T-cell (primary cell): Measurements from ENCODE around the gene CCDC92B. TPM values are rescaled to one million over a fixed set of nuclear protein-coding genes. Genes with fewer than 3 reads are reported as not detected.
A peak's percentile ranks its signal among the peaks of the same experiment; 100 is the strongest.
"Not testable (repeated sequence)": the region's sequence is repeated elsewhere in the genome, so short reads cannot be mapped to it uniquely, and the experiment has no call there.

Source experiments
- ATAC-seq, 4 experiments: fragments of 200-7000 bp in 3 of 4; fragments of 150-1000 bp in 1 of 4; cut with Tn5 transposase; replicated peaks in 1 of 4; 1 replicate in 3 of 4; 2 replicates in 1 of 4; pipeline ENCODE4 v1.10.0; 2021; ENCODE audit warnings: moderate library complexity in 3 of 4, mild to moderate bottlenecking in 2 of 4, moderate number of reproducible peaks in 1 of 4
- CTCF ChIA-PET, 2 donors: fragments of 300-600 bp; sonication (Branson Sonifier 250); formaldehyde crosslinking; loops; one replicate each; lab custom pipeline; 2022; ENCODE audit warnings: antibody characterized with exemption in 2 of 2; lab: Charles Lee
- POLR2A ChIA-PET, 2 donors: fragments of 300-600 bp; sonication (Branson Sonifier 250); formaldehyde crosslinking; loops; one replicate each; lab custom pipeline; 2022; ENCODE audit warnings: antibody characterized with exemption in 2 of 2; lab: Charles Lee
- DNase-seq, 35 experiments: peaks; one replicate each; pipeline versions ENCODE4 v3.0.0 to v3.0.0-alpha.2; 2013 to 2023
- H3K27ac ChIP-seq: one replicate; pipeline ENCODE4 v1.5.1; 2013; ENCODE audit warnings: low read length
- H3K27me3 ChIP-seq, 2 experiments: replicated peaks in 1 of 2; 1 replicate in 1 of 2; 2 replicates in 1 of 2; pipeline versions ENCODE4 v1.6.1 to v1.7.0; 2013; ENCODE audit warnings: low read length in 1 of 2, mixed read lengths in 1 of 2; ENCODE audit not compliant: control insufficient read depth in 2 of 2, insufficient read depth in 2 of 2; ENCODE audit errors: extremely low read depth in 1 of 2
- H3K36me3 ChIP-seq, 2 donors: 1 replicate in 1 of 2; 2 replicates in 1 of 2; pipeline versions ENCODE4 v1.6.1 to v1.7.0; 2013; ENCODE audit warnings: low read length in 1 of 2; ENCODE audit not compliant: control insufficient read depth in 2 of 2, insufficient read depth in 1 of 2; ENCODE audit errors: extremely low read depth in 1 of 2
- H3K4me1 ChIP-seq, 2 experiments: 1 replicate in 1 of 2; 2 replicates in 1 of 2; pipeline versions ENCODE4 v1.6.1 to v1.7.0; 2013; ENCODE audit warnings: low read length in 2 of 2, mixed read lengths in 1 of 2; ENCODE audit not compliant: insufficient read depth in 2 of 2, control insufficient read depth in 1 of 2; ENCODE audit errors: extremely low read depth in 1 of 2
- H3K4me3 ChIP-seq, 2 donors: 1 replicate in 1 of 2; 2 replicates in 1 of 2; pipeline versions ENCODE4 v1.5.1 to v1.7.0; 2013; ENCODE audit warnings: mild to moderate bottlenecking in 2 of 2, low read length in 1 of 2, moderate library complexity in 1 of 2; ENCODE audit not compliant: control insufficient read depth in 1 of 2; ENCODE audit errors: extremely low read depth in 1 of 2
- H3K9me3 ChIP-seq: 2 replicates; pipeline ENCODE4 v1.7.0; 2013
- H3K27ac Mint-ChIP-seq, 2 donors: one replicate each; pipeline ENCODE4 v1.8.0; 2020 to 2021; ENCODE audit warnings: mild to moderate bottlenecking in 2 of 2, mixed read lengths in 2 of 2
- H3K27me3 Mint-ChIP-seq, 2 donors: one replicate each; pipeline ENCODE4 v1.8.0; 2021 to 2022; ENCODE audit warnings: mixed read lengths in 2 of 2
- H3K36me3 Mint-ChIP-seq: one replicate; pipeline ENCODE4 v1.8.0; 2021; ENCODE audit warnings: mixed read lengths
- H3K4me1 Mint-ChIP-seq, 3 donors: one replicate each; pipeline ENCODE4 v1.8.0; 2020 to 2022; ENCODE audit warnings: mixed read lengths in 3 of 3, mild to moderate bottlenecking in 1 of 3
- H3K4me3 Mint-ChIP-seq, 3 donors: one replicate each; pipeline ENCODE4 v1.8.0; 2020 to 2022; ENCODE audit warnings: mild to moderate bottlenecking in 3 of 3, mixed read lengths in 3 of 3, moderate library complexity in 3 of 3
- H3K9me3 Mint-ChIP-seq, 3 donors: one replicate each; pipeline ENCODE4 v1.8.0; 2020 to 2022; ENCODE audit warnings: mixed read lengths in 3 of 3
- WGBS: methylation state at CpG from one replicate; pipeline ENCODE4 v1.1.5; 2013; ENCODE audit warnings: missing lambda C conversion rate; ENCODE audit not compliant: insufficient coverage; 5-methylcytosine and 5-hydroxymethylcytosine counted together
- total RNA-seq, 35 experiments: library from RNA in 6 of 35; stranded (reverse) in 6 of 35; fragments of 120-200 nt in 1 of 35; gene quantifications; one replicate each; pipeline versions ENCODE4 v1.2.1 to v1.2.4 and lab custom pipeline; 2013 to 2026

CCDC92B gene
- total RNA-seq, 5 donors from 2014 or later (not counting 1 experiment from before 2014, with no cell fraction given), result 0.13 to 0.53 (median 0.27) TPM; not detected in 1

DNA sequence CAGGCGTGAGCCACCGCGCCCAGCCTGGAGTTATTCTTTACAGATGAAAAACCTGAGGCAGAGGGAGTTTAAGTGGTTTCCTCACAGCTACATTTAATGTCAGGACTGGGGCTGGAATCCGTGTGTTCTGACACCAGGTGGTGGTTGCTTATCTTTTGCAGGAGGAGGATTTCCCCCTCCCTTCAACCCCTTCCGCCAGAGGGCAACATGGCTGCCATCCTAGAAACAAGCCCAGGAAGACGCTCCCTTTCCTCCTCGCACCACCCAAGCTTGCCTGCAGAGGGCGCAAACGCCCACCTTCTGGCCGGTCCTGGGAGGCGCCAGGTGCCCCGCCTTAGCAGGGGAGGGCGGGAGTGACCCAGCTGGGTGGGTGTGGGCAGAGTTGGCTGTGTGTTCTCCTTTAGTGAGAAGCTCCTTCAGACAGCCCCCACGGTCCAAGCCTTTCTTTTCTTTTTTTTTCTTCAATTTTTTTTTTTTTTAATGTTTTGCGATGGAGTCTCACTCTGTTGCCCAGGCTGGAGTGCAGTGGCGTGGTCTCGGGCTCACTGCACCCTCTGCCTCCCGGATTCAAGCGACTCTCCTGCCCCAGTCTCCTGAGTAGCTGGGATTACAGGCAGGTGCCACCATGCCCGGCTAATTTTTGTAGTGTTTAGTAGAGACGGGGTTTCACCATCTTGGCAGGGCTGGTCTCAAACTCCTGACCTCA, 36.9 kb upstream of the CCDC92B start:
- H3K9me3 Mint-ChIP-seq, result no peaks in the 10 kb centered on the region
- peak; percentile 75 to 94 (median 86) for DNase-seq
- ChIA-PET POLR2A (interaction anchor here (0.7 to 0.8 kb wide), 2 partner anchors 25 to 28 kb away, joined by 4 to 5 read pairs; no protein-coding TSS in a partner anchor), CTCF (interaction anchor here (0.5 to 4.3 kb wide), 27 partner anchors 9 to 1556 kb away, joined by 3 to 43 read pairs (median 4); partner anchors contain the start of genes CTNS (in 1 of the 2), RAP1GAP2 (in 1 of the 2) and SHPK (in 1 of the 2))
- Histone ChIP-seq H3K36me3 (no peaks in the 10 kb centered on the region), H3K9me3 (no peaks in the 10 kb centered on the region), H3K4me3 (no peak overlapping the region), H3K27ac (no peak overlapping the region), H3K27me3 (peaks cover 0 to 6% of the 10 kb centered on the region in 2 experiments), H3K4me1 (peaks cover 5 to 25% of the 10 kb centered on the region in 2 experiments)
- peak; percentile 97 to 99 (median 98) for ATAC-seq
- H3K4me1 Mint-ChIP-seq, result peaks cover 6 to 24% (median 14%) of the 10 kb centered on the region in 3 donors
- no peak overlapping the region for H3K4me3 Mint-ChIP-seq
- WGBS, result no CpG with 5 or more reads among the region's 21 CpGs
- no peaks in the 10 kb centered on the region for H3K27me3 Mint-ChIP-seq
- H3K27ac Mint-ChIP-seq, result no peak overlapping the region
- no peaks in the 10 kb centered on the region for H3K36me3 Mint-ChIP-seq

GRCh38 chr17:2785376-2785775, 35.9 kb upstream of the CCDC92B start:
- not testable (repeated sequence) for H3K9me3 Mint-ChIP-seq

DNA sequence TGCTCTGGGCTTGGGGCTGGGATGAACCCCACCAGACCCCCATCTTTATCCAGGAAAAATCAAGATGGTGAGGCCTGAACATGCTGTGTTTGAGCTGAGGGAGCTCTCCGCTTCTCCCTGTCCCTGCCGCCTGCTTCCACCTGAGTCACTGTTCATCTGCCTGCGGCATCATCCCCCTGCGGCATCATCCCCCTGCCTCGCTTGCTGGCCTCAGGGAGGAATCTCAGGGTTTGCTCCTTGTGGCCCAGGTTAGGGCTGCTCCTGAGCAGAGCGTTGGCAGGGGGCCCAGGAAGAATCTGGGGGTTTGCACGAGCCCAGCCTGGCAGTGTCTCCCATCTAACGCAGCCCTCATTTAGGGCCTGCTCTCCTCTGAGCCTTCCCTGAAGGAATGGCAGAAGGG, 35.4 kb upstream of the CCDC92B start:
- ATAC-seq (no peak), DNase-seq (no peak)
- Mint-ChIP-seq H3K4me1 (peaks cover 3 to 12% (median 7%) of the 10 kb centered on the region in 3 donors), H3K36me3 (no peaks in the 10 kb centered on the region), H3K27ac (no peak overlapping the region), H3K4me3 (no peak overlapping the region), H3K9me3 (no peaks in the 10 kb centered on the region), H3K27me3 (peaks cover 0 to 4% of the 10 kb centered on the region in 2 donors)
- POLR2A ChIA-PET, result no interaction called here
- H3K9me3 ChIP-seq, result no peaks in the 10 kb centered on the region
- peaks cover 0 to 9% of the 10 kb centered on the region in 2 experiments for H3K27me3 ChIP-seq
- H3K27ac ChIP-seq, result no peak overlapping the region
- no peak overlapping the region for H3K4me3 ChIP-seq
- H3K36me3 ChIP-seq, result no peaks in the 10 kb centered on the region
- whole genome bisulfite sequencing, result 94% methylated on average over 8 of the region's 8 CpGs
- CTCF ChIA-PET, result interaction anchor here (1.6 to 4.3 kb wide), 3 partner anchors 11 to 228 kb away, joined by 6 to 43 read pairs (median 19); partner anchors contain the start of gene RAP1GAP2 (in 1 of the 2)
- H3K4me1 ChIP-seq, result peaks cover 2 to 14% of the 10 kb centered on the region in 2 experiments

More at GRCh38 chr17:2785376-2785775, 35.9 kb upstream of the CCDC92B start:
- not testable (repeated sequence) for H3K27me3 Mint-ChIP-seq, H3K9me3 ChIP-seq, H3K36me3 Mint-ChIP-seq, H3K27me3 ChIP-seq, H3K27ac Mint-ChIP-seq, H3K4me3 ChIP-seq, H3K27ac ChIP-seq, H3K4me3 Mint-ChIP-seq, ATAC-seq, DNase-seq, H3K36me3 ChIP-seq
- H3K4me1 Mint-ChIP-seq, result peaks cover 3 to 14% (median 8%) of the 10 kb centered on the region in 3 donors
- POLR2A ChIA-PET, result interaction anchor here in 1 of 2 donors (0.8 kb wide), 1 partner anchor 29 kb away, joined by 4 read pairs; no protein-coding TSS in a partner anchor
- CTCF ChIA-PET, result interaction anchor here (0.6 to 4.3 kb wide), 15 partner anchors 11 to 383 kb away, joined by 3 to 43 read pairs (median 5); partner anchors contain the start of gene RAP1GAP2 (in 1 of the 2)
- peaks cover 2 to 15% of the 10 kb centered on the region in 2 experiments for H3K4me1 ChIP-seq
- 82% methylated on average over 4 of the region's 12 CpGs for WGBS

GRCh38 chr17:2783310-2784030, 34.0 kb upstream of the CCDC92B start:
- no peaks in the 10 kb centered on the region for H3K9me3 Mint-ChIP-seq
- no peak for ATAC-seq
- H3K4me1 Mint-ChIP-seq, result peaks cover 3 to 12% (median 10%) of the 10 kb centered on the region in 3 donors
- Histone ChIP-seq H3K9me3 (no peaks in the 10 kb centered on the region), H3K36me3 (no peaks in the 10 kb centered on the region), H3K27ac (no peak overlapping the region), H3K4me1 (peaks cover 2 to 18% of the 10 kb centered on the region in 2 experiments), H3K27me3 (peaks cover 0 to 20% of the 10 kb centered on the region in 2 experiments), H3K4me3 (no peak overlapping the region)
- DNase-seq, result no peak
- POLR2A ChIA-PET, result interaction anchor here in 1 of 2 donors (0.6 kb wide), 1 partner anchor 70 kb away, joined by 3 read pairs; no protein-coding TSS in a partner anchor
- H3K4me3 Mint-ChIP-seq, result no peak overlapping the region
- no peaks in the 10 kb centered on the region for H3K36me3 Mint-ChIP-seq
- WGBS, result 100% methylated on average over 2 of the region's 4 CpGs
- H3K27ac Mint-ChIP-seq, result no peak overlapping the region
- H3K27me3 Mint-ChIP-seq, result peaks cover 1 to 13% of the 10 kb centered on the region in 2 donors
- CTCF ChIA-PET, result interaction anchor here (0.6 to 1.0 kb wide), 5 partner anchors 8 to 627 kb away, joined by 3 to 7 read pairs (median 4); no protein-coding TSS in a partner anchor

DNA sequence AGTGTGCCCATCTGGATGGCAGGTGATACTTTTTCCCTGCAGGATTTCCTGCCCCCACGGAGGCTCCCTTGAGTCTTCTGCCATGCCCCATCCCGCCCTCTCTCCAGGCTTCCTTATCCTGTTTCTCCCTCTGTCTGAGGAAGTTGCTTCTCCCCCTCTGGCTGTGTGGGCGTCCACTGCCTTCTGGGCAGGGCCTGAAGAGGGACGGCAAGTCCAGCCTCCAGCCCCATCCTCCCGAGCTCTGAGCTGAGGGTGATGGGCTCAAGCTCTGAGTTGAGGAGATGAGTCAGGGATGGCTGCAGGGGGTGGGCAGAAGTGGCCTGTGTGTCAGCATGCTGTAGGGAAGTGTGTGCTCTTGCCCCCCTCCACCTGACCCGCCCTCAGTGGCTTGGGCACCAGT, 32.6 kb upstream of the CCDC92B start:
- ATAC-seq, result no peak
- H3K36me3 ChIP-seq, result no peaks in the 10 kb centered on the region
- H3K4me1 Mint-ChIP-seq, result peaks cover 7 to 15% (median 13%) of the 10 kb centered on the region in 3 donors
- no peaks in the 10 kb centered on the region for H3K9me3 Mint-ChIP-seq
- H3K27me3 Mint-ChIP-seq, result peaks cover 5 to 23% of the 10 kb centered on the region in 2 donors
- H3K4me1 ChIP-seq, result peaks cover 2 to 22% of the 10 kb centered on the region in 2 experiments
- no peak overlapping the region for H3K27ac ChIP-seq
- POLR2A ChIA-PET, result no interaction called here
- H3K36me3 Mint-ChIP-seq, result no peaks in the 10 kb centered on the region
- DNase-seq, result no peak
- no peak overlapping the region for H3K27ac Mint-ChIP-seq
- WGBS, result no CpG with 5 or more reads among the region's 6 CpGs
- no peaks in the 10 kb centered on the region for H3K9me3 ChIP-seq
- peaks cover 4 to 33% of the 10 kb centered on the region in 2 experiments for H3K27me3 ChIP-seq
- H3K4me3 ChIP-seq, result no peak overlapping the region
- H3K4me3 Mint-ChIP-seq, result no peak overlapping the region
- CTCF ChIA-PET, result no interaction called here

- DNase-seq, H3K9me3 Mint-ChIP-seq, H3K27ac ChIP-seq, H3K9me3 ChIP-seq, ATAC-seq, H3K27ac Mint-ChIP-seq, H3K36me3 ChIP-seq, H3K36me3 Mint-ChIP-seq, H3K4me3 Mint-ChIP-seq, POLR2A ChIA-PET, H3K4me3 ChIP-seq, CTCF ChIA-PET: not testable (repeated sequence)
- WGBS, result 93% methylated on average over 13 of the region's 15 CpGs
- Mint-ChIP-seq H3K27me3 (peaks cover 8 to 27% of the 10 kb centered on the region in 2 donors), H3K4me1 (peaks cover 10 to 17% (median 14%) of the 10 kb centered on the region in 3 donors)
- Histone ChIP-seq H3K27me3 (peaks cover 4 to 37% of the 10 kb centered on the region in 2 experiments), H3K4me1 (peaks cover 2 to 21% of the 10 kb centered on the region in 2 experiments)
These were observed 32.1 kb upstream of the CCDC92B start for GRCh38 chr17:2781598-2781997.
